GM12878 (cell line): ENCODE data around the gene ACOT13. TPM values are rescaled to one million over a fixed set of nuclear protein-coding genes. Genes with fewer than 3 reads are reported as not detected.

ENCODE experiments used
- CBFB ChIP-seq: IDR thresholded peaks from 2 replicates; pipeline ENCODE4 v1.6.1; 2016; ENCODE audit warnings: antibody characterized with exemption, low read depth
- CHD2 ChIP-seq: IDR thresholded peaks from 2 replicates; pipeline ENCODE4 v1.6.1; 2011; ENCODE audit warnings: low read depth, low read length, improper control_type of control experiment, borderline replicate concordance
- E2F8 ChIP-seq: fragments of 450-650 bp; IDR thresholded peaks from 2 replicates; pipeline ENCODE4 v1.6.1; 2018; ENCODE audit warnings: mild to moderate bottlenecking, low read depth, moderate library complexity; ENCODE audit not compliant: partially characterized antibody
- HCFC1 ChIP-seq: fragments of 150-350 bp; IDR thresholded peaks from 2 replicates; pipeline ENCODE4 v1.6.1; 2014; ENCODE audit warnings: low read length
- IKZF1 ChIP-seq: fragments of 450-650 bp; conservative IDR thresholded peaks from 2 replicates; pipeline ENCODE4 v1.6.1; 2017; ENCODE audit warnings: antibody characterized with exemption, mild to moderate bottlenecking
- IRF4 ChIP-seq: IDR thresholded peaks from 2 replicates; pipeline ENCODE4 v1.6.1; 2011; ENCODE audit warnings: low read depth, low read length
- POU2F2 ChIP-seq: IDR thresholded peaks from 3 replicates; pipeline ENCODE4 v1.6.1; 2011; ENCODE audit warnings: low read depth, mild to moderate bottlenecking, low read length, borderline replicate concordance
- SREBF2 ChIP-seq: IDR thresholded peaks from 2 replicates; pipeline ENCODE4 v1.6.1; 2012; ENCODE audit warnings: mild to moderate bottlenecking, low read length
- TCF3 ChIP-seq: IDR thresholded peaks from 2 replicates; pipeline ENCODE4 v1.6.1; 2012; ENCODE audit warnings: low read depth, mild to moderate bottlenecking, low read length, borderline replicate concordance; ENCODE audit not compliant: insufficient read depth
- ZBTB40 ChIP-seq: fragments of 450-650 bp; IDR thresholded peaks from 2 replicates; pipeline ENCODE4 v1.6.1; 2016; ENCODE audit warnings: mild to moderate bottlenecking, moderate library complexity, borderline replicate concordance
- ZNF687 ChIP-seq: fragments of 450-650 bp; IDR thresholded peaks from 2 replicates; pipeline ENCODE4 v1.6.1; 2017; ENCODE audit warnings: mild to moderate bottlenecking, moderate library complexity
- polyA plus RNA-seq, 11 experiments: library from polyadenylated mRNA; depleted of rRNA in 4 of 11; unstranded in 6 of 11; stranded (reverse) in 5 of 11; fragments of >200 nt; fragmentation: Nextera tagmentation in 4 of 11; fragmentation: Illumina TruSeq in 1 of 11; extraction: Ambion mirVana in 4 of 11; extraction: Trizol in 1 of 11; gene quantifications; 1 replicate in 1 of 11; 2 replicates in 10 of 11; pipeline versions ENCODE4 v1.2.1 to v1.2.3, GENCODE V29; 2011 to 2016; ENCODE audit warnings: inconsistent platforms in 2 of 11, missing spikeins in 2 of 11, low read depth in 1 of 11
- total RNA-seq, 4 experiments: library from RNA; depleted of rRNA in 3 of 4; stranded (reverse); fragments of >200 nt in 3 of 4; fragmentation: Illumina TruSeq in 1 of 4; extraction: Trizol in 1 of 4; gene quantifications; 2 replicates each; pipeline versions ENCODE4 v1.2.1 to v1.2.3, GENCODE V29; 2013 to 2021
- TF ChIP-seq, protein P1 (sequence below): fragments of 450-650 bp; IDR thresholded peaks from 2 replicates; pipeline ENCODE4 v1.6.1; 2016; ENCODE audit warnings: mild to moderate bottlenecking
- TF ChIP-seq, protein P2 (sequence below): IDR thresholded peaks from 2 replicates; pipeline ENCODE4 v1.6.1; 2011; ENCODE audit warnings: borderline replicate concordance, low read depth, mild to moderate bottlenecking, moderate library complexity, mixed read lengths, low read length; ENCODE audit not compliant: insufficient read depth; ENCODE audit errors: extremely low read length

The ACOT13 gene
- total and polyA plus RNA-seq, 10 of the 15 experiments (the other 5 are each of a cell fraction or from before 2014, with no cell fraction given): 6.0 to 60.6 (median 36.6) TPM

DNA sequence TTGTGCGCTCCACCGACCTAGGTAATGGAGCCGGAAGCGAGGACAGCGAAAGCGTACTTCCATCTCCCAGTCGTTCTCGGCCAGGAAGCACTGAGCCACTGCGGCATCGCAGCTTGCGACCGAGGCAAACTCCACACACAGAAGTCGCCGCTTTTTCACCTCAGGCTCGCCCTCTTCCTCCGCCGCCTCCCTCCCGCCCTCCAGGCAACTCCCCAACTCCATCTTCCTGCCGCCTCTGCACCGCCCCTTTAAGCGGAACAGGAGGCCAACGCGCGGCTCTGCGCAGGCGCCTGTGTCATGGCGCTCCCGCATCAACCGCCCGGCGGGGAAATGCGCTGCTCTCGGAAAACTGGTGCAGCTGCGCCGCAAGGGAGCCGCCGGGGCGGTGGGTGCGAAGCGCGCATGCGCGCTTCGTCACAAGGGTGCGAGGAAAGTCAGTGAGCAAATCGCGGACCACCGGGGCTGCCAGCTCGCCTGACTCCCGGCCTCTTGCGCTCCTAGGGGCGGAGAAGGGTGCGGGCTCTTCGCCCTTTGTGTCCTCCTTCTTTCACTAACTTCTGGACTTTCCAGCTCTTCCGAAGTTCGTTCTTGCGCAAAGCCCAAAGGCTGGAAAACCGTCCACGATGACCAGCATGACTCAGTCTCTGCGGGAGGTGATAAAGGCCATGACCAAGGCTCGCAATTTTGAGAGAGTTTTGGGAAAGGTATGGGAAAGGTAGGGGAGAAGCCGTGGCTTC, at the start of gene ACOT13, which contains the start of gene TDP2 (continued):
- TF ChIP-seq ZNF687 (peak; percentile 49; the same call in 1 of the 2 replicates), CBFB (no peak), IRF4 (0 out of 2 replicates have a peak, but pooled peaks have one; percentile 3), E2F8 (no peak), HCFC1 (peak; percentile 78), ZBTB40 (peak; percentile 93), IKZF1 (peak; percentile 97), CHD2 (no peak), POU2F2 (peak; percentile 63), TCF3 (0 out of 2 replicates have a peak, but pooled peaks have one; percentile 46), SREBF2 (no peak)
- TF ChIP-seq, protein P1, sequence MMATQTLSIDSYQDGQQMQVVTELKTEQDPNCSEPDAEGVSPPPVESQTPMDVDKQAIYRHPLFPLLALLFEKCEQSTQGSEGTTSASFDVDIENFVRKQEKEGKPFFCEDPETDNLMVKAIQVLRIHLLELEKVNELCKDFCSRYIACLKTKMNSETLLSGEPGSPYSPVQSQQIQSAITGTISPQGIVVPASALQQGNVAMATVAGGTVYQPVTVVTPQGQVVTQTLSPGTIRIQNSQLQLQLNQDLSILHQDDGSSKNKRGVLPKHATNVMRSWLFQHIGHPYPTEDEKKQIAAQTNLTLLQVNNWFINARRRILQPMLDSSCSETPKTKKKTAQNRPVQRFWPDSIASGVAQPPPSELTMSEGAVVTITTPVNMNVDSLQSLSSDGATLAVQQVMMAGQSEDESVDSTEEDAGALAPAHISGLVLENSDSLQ: peak; percentile 27; the same call in 1 of the 2 replicates
- TF ChIP-seq, protein P2, sequence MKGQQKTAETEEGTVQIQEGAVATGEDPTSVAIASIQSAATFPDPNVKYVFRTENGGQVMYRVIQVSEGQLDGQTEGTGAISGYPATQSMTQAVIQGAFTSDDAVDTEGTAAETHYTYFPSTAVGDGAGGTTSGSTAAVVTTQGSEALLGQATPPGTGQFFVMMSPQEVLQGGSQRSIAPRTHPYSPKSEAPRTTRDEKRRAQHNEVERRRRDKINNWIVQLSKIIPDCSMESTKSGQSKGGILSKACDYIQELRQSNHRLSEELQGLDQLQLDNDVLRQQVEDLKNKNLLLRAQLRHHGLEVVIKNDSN: peak; percentile 5
